Ishikawa (cell line): Measurements from ENCODE around the gene SKI.

Experiments
- RAD21 ChIP-seq: IDR thresholded peaks from 2 replicates; pipeline ENCODE4 v1.6.1; 2012; ENCODE audit warnings: low read depth
- REST ChIP-seq: IDR thresholded peaks from 2 replicates; pipeline ENCODE4 v1.6.1; 2012; ENCODE audit warnings: low read depth, mild to moderate bottlenecking

GRCh38 chr1:2313651-2314261 is 85.6 kb downstream of the SKI start:
- TF ChIP-seq REST (no peak), RAD21 (no peak)
